ENCODE results near the gene USP5.
"Not testable (repeated sequence)": the region's sequence is repeated elsewhere in the genome, so short reads cannot be mapped to it uniquely, and the experiment has no call there.

Gene USP5

DNA sequence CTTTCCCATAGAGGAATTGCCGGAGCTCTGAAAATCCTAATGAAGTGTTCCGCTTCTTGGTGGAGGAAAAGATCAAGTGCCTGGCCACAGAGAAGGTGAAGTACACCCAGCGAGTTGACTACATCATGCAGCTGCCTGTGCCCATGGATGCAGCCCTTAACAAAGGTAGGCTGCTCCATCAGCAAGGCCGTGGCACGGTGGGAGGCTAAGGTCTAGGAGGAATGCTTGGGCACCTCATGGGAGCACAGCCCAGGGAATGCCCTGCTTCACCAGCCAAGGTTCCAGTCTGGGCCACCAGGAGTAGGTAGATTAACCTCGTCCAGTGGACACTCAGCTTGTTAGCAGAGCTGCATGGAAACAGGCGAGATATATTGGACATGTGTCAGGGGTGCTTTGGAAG, 9.0 kb downstream of the USP5 start:
- in situ Hi-C loops (cut with HindIII; ENCODE audit: low sequenced_read_pairs) = no loop called here
- DNase-seq (ENCODE audit: low read depth) = no peak
- no peak overlapping the region for H3K4me3 ChIP-seq (ENCODE audit: low read depth, low read length)
- TF ChIP-seq, protein P1, sequence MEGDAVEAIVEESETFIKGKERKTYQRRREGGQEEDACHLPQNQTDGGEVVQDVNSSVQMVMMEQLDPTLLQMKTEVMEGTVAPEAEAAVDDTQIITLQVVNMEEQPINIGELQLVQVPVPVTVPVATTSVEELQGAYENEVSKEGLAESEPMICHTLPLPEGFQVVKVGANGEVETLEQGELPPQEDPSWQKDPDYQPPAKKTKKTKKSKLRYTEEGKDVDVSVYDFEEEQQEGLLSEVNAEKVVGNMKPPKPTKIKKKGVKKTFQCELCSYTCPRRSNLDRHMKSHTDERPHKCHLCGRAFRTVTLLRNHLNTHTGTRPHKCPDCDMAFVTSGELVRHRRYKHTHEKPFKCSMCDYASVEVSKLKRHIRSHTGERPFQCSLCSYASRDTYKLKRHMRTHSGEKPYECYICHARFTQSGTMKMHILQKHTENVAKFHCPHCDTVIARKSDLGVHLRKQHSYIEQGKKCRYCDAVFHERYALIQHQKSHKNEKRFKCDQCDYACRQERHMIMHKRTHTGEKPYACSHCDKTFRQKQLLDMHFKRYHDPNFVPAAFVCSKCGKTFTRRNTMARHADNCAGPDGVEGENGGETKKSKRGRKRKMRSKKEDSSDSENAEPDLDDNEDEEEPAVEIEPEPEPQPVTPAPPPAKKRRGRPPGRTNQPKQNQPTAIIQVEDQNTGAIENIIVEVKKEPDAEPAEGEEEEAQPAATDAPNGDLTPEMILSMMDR (IDR thresholded peaks at IDR 0.05; ENCODE audit: low read depth, low read length, missing control alignments) = no peak

DNA sequence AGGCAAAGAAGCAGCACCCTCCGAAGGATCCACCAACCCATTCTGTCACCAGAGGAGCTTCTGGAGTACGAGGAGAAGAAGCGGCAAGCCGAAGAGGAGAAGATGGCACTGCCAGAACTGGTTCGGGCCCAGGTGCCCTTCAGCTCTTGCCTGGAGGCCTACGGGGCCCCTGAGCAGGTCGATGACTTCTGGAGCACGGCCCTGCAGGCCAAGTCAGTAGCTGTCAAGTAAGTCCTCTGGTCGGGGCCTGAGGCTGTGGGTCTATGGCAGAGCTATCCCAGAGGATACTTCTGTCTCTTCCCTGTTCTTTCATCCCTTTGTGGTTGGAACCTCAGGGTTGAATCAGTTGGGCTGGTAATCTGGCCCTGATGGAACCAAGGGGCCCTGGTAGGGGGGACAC, 9.4 kb downstream of the USP5 start:
- DNase-seq (ENCODE audit: low read depth) = no peak
- H3K4me3 ChIP-seq (ENCODE audit: low read depth, low read length) = no peak overlapping the region
- in situ Hi-C loops (cut with HindIII; ENCODE audit: low sequenced_read_pairs) = no loop called here
- TF ChIP-seq, protein P1 (IDR thresholded peaks at IDR 0.05; ENCODE audit: low read depth, low read length, missing control alignments) = no peak

DNA sequence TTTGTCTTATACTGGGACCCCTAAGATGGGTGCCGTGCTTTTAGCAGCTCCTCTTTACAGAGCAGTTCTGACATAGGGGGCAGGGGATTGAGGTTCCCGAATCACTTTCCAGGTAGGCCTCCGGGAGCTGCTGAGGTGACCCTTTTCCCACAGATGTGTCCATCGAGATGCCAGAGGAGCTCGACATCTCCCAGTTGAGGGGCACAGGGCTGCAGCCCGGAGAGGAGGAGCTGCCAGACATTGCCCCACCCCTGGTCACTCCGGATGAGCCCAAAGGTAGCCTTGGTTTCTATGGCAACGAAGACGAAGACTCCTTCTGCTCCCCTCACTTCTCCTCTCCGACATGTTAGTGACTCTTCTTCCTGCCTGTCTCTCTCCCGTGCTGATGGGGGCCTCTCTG, 11.1 kb downstream of the USP5 start:
- TF ChIP-seq, protein P1 (IDR thresholded peaks at IDR 0.05; ENCODE audit: low read depth, low read length, missing control alignments) = no peak
- DNase-seq (ENCODE audit: low read depth) = no peak
- H3K4me3 ChIP-seq (ENCODE audit: low read depth, low read length) = no peak overlapping the region
- in situ Hi-C loops (cut with HindIII; ENCODE audit: low sequenced_read_pairs) = no loop called here

DNA sequence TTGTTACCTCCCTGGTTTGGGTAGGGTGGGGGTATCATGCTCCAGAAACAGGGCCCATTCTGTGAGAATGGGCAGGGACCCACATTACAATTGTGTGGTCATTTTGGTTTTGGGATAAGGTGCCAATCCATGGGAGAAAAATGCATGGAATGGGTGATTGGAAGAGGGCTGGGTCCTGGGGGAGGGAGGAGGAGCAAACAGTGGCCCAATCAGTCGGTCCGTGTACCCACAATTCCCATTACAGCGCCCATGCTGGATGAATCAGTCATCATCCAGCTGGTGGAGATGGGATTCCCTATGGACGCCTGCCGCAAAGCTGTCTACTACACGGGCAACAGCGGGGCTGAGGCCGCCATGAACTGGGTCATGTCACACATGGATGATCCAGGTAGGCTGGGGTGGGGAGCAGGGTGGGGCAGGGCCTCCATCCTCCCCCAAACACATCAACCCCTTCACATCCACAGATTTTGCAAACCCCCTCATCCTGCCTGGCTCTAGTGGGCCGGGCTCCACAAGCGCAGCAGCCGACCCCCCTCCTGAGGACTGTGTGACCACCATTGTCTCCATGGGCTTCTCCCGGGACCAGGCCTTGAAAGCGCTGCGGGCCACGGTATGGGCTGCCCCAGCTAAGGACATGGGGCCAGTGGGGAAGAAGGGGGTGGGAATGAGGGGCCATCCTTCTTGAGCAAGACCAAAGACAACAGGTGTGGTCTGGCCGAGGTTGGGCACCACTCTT, 11.8 kb downstream of the USP5 start:
- DNase-seq (ENCODE audit: low read depth) = no peak
- in situ Hi-C loops (cut with HindIII; ENCODE audit: low sequenced_read_pairs) = no loop called here

DNA sequence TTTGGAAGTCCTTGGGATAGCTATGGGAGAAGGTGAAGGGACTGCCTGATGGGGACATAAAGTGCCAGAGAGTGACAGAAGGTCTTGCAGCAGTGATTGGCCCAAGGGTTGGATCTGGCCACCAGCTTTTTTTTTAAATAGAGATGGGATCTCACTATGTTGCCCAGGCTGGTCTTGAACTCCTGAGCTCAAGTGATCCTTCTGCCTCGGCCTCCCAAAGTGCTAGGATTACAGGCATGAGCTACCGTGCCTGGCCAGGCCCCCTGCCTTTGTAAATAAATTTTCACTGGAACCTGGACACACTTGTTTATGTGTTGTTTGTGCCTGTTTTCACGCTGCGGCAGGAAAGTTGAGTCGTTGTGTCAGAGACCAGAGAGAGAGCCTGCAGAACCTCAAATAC, 13.4 kb downstream of the USP5 start:
- H3K4me3 ChIP-seq (ENCODE audit: low read depth, low read length); DNase-seq (ENCODE audit: low read depth); in situ Hi-C loops (cut with HindIII; ENCODE audit: low sequenced_read_pairs): not testable (repeated sequence)

More for the DNA sequence above, 11.8 kb downstream of the USP5 start:
- TF ChIP-seq, protein P1 (IDR thresholded peaks at IDR 0.05; ENCODE audit: low read depth, low read length, missing control alignments) = no peak
- H3K4me3 ChIP-seq (ENCODE audit: low read depth, low read length) = no peak overlapping the region

DNA sequence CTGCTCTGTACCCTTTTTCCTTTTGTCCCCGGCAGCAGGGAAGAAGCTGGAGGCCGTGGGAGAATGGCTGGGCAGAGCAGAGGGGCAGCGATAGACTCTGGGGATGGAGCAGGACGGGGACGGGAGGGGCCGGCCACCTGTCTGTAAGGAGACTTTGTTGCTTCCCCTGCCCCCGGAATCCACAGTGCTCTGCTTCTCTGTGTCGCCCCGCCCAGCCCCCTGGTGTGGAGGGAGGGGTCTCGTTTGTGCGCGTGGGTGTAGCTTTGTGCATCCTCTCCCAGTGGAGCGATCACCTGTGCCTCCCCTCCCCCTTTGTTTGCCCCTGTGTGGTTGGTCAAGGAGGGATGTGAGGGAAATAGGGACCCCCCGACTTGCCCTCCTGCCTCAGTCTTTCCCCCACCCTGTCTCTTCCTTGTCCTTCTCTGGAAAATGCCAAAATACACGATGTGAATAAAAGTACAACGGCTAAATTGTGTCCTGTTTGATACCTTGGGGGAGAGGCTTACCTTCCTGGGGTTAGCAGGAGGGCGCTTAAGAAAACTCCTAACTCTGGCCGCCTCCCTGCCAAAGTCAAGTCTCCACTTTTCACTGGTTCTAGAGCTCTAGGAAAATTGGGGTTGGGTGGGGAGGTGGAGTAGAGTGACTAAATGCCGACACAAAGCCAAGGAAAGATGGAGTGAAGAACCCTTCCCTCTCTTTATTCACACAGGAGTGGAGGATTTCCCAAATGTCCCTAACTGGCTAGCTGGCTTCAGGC, 14.4 kb downstream of the USP5 start:
- H3K4me3 ChIP-seq (ENCODE audit: low read depth, low read length) = peak overlapping the region; percentile 90
- TF ChIP-seq, protein P1 (IDR thresholded peaks at IDR 0.05; ENCODE audit: low read depth, low read length, missing control alignments) = no peak
- in situ Hi-C loops (cut with HindIII; ENCODE audit: low sequenced_read_pairs) = no loop called here
- DNase-seq (ENCODE audit: low read depth) = no peak

DNA sequence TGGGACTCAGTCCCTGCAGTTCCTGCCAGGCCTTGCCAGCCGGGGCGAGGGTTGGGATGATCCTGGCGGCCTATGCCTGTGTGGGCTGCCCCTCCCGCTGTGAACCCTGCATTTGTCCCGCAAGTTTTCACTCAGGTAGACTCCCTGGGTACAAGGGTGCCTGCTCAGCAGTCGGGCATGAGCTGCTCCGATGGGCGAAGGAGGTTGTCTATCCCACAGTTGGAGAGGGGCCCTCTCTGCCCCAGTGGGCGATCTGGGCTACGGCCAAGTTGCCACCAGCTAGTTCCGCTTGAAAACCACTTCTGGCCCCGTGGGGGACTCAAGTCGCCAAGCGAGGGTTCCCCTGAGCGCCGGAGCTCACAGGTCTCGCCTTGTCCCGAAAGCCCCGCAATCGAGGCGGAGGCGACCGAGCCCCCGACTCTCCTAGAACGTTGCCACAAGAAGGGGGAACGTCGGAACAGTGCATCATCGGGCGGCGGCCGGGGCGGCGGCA, 15.0 kb downstream of the USP5 start:
- DNase-seq (ENCODE audit: low read depth) = no peak
- TF ChIP-seq, protein P1 (IDR thresholded peaks at IDR 0.05; ENCODE audit: low read depth, low read length, missing control alignments) = no peak
- peak overlapping the region; percentile 90 for H3K4me3 ChIP-seq (ENCODE audit: low read depth, low read length)
- in situ Hi-C loops (cut with HindIII; ENCODE audit: low sequenced_read_pairs) = no loop called here
